NOMO-1 (cell line): ENCODE data around the gene B4GALT1.

ENCODE experiments used
- DNase-seq, 2 experiments: peaks; one replicate each; lab custom pipeline; 2025; ENCODE audit not compliant: unreplicated experiment in 2 of 2; lab: John Stamatoyannopoulos, UW

Gene B4GALT1

DNA sequence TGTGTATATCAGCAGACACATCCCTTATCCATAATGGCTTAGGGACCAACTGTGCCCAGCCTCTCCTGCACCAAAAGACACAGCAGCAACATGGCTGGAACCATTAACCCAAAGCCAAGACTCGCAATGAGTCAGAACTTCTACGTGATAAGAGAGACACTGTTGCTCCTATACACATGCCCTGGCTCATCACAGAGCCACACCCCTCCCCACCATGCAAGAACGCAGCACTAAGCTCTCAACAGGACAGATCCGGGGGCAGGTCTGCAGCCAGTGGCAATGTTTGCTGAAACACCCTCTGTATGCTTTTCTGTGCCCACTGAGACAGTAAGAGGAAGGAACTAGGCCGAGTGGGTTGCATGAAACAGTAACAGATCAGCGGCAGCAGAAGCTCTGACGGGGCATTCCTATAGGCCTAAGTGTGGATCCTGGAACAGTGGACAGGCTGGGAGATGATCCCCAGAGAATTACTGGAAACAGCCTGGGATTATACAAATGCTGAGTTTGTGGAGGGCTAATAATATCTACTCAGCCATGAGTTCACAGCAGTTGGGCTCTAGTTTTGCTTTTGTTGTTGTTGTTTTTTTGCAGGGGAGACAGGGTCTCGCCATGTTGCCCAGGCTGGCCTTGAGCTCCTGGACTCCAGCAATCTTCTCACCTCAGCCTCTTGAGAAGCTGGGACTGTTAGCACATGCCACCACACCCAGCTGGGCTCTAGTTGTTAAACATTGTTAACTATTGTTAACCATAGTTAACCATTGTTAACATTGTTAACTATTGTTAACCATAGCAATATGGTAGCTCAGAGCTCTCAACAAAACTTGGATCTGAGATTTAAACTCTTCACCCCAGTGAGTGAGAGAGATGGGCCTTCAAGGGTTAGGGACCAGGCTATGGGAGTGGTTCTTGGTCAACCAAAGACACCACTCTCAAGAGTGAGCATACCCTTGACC, 41.0 kb downstream of the B4GALT1 start:
- no peak for DNase-seq

DNA sequence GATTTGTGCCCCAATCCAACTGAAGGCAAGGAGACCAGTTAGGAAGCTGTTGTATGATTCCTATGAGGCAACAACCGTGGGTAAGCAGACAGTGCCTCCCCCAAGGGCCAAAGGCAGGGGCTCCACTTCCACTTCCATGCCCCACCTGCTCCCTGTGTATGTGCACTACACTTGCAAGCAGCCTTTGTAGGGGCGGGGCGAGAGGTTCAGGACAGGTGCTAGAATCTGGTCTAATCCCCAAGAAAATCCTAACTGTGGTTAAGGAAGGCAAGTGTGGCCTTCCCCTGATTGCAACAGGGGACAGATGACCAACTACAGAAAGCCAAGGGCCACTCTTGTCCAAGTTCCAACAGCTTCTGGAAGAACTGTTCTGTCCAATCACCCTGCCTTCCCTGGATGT, 41.7 kb downstream of the B4GALT1 start:
- DNase-seq, result no peak

DNA sequence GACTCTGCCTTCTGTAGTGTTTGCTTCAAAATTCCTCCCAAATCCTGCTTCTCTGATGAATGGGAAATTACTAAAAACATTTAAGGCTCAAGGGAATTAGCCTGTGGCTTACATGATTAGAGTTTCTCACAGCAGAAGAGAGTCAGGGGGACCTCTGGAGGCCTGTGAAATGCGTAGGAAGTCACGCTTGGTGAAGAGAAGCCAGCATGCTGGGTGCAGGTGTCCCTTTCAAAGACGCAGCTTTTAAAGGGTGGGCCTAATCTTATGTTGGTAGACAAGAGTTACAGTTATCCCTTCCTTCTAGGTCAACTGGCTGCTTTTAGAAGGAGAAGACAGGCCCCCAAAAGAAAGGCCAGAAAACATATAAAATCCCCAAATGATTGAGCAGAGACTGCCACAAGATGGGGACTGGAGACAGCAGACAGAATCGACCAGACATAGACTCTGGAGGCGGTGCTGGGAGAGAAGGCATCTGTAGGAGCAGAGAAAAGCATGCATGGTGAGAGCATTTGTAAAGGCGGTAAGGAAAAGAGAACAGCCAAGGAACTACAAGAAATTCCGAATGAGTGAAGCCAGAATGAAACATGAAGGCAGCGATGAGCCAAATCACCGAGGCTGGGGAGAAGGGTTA, 42.3 kb downstream of the B4GALT1 start:
- no peak for DNase-seq

DNA sequence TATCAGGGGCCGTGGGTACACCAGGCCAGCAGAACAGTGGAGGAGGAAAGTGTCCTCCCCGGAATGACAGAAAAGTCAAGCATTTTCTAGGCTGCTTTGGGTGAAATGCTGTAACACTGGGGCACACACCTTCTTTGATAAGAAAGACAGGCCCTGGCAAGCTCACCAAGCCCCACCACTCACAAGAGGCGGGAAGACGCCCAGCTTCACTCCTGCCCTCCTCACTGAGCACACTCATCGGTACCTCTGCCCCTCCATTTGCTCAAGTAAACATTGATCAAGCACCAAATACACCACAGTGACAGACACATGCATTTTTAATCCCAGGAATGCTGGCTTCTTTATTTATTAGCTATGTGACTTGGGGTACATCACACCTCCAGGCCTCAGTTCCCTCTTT, 43.1 kb downstream of the B4GALT1 start:
- DNase-seq, result no peak

GRCh38 chr9:33123407-33124031, 43.6 kb downstream of the B4GALT1 start:
- DNase-seq, result no peak

GRCh38 chr9:33120620-33121019, 46.5 kb downstream of the B4GALT1 start:
- no peak for DNase-seq

GRCh38 chr9:33117796-33118195, 49.3 kb downstream of the B4GALT1 start:
- DNase-seq, result peak in 1 of 2 experiments; percentile 21

DNA sequence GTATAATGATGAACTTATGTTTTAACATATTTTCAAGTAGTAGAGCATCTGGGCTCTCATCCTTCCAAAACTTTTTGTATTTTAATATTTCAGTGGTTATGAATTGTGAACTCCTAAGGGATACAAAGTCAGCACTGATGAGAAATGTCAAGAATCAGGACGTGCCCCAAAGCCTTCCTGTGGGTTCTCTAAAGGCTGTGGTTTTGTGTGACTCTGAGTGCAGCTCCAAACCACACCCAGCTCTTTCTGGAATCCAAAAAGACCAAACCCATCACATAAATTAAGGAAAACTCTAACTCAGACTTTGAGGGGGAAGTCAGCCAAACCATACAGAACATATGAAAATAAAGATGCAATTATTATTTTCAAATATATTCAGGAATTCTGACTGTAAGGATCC, 49.8 kb downstream of the B4GALT1 start:
- DNase-seq, result no peak

DNA sequence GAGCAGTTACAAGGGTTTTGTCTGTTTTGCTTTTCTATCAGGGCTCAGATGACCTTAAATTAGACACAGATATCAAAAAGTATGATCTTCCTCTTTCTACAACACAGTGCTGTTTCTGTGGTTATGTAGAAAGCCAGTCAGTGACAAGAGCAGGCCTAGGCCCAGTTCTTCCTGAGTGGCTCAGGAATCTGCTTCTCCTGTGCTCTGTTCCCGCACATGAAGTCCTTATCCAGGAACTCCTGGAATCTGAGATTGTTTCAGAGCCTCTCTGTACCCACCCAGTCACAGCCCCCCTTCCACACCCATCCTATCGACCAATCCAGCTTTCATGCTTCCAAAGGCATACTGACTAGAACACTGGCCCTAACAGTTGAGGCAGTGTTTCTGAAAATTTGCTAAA, 50.3 kb downstream of the B4GALT1 start:
- DNase-seq, result peak in 1 of 2 experiments; percentile 61

GRCh38 chr9:33114746-33115145, 52.4 kb downstream of the B4GALT1 start:
- DNase-seq, result no peak

DNA sequence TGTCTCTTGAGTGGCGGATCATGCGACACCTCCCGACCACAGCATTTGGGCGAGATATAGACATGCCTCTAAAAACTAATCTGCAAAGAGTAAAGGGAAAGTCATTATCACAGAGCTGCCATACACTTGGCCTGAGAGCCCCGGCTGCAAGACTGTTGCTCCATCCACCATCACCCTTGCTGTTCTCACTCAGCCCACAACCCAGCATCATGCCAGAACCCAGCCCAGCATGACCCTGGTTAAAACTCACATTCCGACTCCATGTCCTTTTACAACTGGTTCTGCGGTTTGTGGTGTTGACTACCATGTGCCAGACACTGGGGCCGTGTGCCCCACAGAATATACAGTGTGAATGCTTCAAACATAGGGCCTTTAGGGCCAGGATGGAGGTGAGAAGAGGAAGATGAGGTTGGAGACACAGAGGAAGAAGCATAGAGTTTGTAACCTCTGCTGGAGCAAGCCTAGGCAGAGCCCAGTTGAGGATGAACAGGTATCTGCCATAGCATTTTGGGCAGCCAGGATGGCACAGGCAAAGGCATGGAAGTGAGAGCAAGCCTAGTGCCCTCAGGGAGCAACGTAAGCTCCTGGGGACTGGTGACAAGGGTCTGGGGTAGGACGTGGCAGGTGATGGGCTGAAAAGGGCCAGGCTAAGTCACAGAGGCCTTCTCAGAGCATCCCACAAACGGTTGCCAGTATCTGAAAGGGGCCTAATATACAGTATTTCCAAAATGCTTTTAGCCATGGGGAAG, 53.2 kb downstream of the B4GALT1 start:
- no peak for DNase-seq

DNA sequence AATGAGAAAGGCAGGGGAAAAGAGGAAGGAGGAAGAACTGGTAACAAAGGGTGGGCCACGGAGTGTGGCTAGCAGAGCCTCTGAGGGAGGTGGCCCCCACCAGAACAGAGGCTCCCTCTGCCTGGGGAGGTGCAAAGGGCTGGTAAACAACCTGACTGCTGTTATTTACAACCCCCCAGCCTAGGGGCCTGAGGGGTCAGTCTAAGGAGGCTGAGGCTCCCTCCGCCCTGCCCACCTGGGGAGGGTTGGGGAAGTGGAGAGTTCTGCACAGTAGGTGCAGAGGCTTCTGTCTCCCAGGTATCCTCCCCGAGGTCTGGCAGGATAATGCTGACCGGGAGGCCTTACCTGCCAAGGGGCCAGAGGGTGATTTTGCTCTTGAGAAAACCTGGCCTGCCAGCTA, 55.0 kb downstream of the B4GALT1 start:
- DNase-seq, result no peak

GRCh38 chr9:33111631-33112030, 55.5 kb downstream of the B4GALT1 start:
- no peak for DNase-seq

DNA sequence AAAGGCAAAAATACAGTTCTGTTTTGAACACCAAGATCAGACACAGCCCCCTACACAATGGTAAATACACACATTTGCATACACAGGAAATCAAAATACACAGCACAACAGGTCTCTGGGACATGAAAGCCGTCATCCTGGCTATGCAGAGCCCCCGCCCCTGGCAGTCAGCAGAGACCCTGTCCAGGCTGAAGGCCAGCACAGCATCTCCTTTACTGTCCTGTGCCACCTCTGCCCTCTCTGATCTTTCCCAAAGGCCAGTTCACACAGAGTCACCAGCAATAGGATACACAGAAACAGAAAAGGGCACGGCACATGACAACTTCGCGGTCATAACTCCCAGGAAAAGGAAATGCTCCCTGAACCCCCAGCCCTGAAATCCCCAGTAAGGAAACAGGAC, 56.5 kb downstream of the B4GALT1 start:
- no peak for DNase-seq

DNA sequence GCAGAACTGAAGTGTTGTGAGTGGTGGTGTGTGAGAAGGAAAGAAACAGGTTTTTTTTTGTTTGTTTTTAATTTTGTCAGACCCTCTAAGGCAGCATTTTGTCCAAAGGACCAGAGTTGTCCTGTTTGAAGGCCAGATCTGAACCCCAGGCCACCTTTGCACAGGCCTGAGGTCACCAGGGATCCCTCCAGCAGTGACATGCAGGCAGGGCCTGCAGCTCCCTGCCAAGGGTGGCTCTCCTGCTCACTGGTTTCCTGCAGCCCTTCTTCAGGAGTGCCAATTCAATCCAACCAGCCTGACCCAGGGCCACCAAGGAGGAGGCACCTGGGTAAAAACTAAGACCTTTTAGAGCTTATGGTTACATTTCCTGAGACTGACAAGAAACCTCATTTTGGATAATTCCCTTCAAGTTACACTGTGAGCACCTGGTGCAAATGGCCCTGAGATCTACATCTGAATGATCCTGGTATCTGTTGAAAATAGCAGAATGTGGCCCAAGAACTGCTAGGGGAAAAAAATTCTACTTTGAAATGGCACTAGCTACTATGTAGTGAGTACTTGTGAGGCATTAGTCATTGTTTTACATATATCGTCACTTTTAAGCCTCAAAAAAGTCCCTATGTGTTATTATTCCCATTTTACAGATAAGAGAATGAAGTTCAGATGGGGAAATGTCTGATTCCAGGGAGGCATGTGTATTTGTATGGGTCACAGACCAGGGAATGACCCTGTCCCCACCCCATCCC, 57.1 kb downstream of the B4GALT1 start:
- DNase-seq, result no peak

GRCh38 chr9:33109097-33109496, 58.0 kb downstream of the B4GALT1 start:
- DNase-seq, result no peak

- DNase-seq, result no peak
These were observed 58.7 kb downstream of the B4GALT1 start for GRCh38 chr9:33108472-33108871.

- DNase-seq, result no peak
These were observed 59.4 kb downstream of the B4GALT1 start for GRCh38 chr9:33107762-33108161.

- DNase-seq, result no peak
These were observed 60.1 kb downstream of the B4GALT1 start for GRCh38 chr9:33106827-33107621.
